PC-3 (cell line): Measurements from ENCODE around the gene RPL7L1.

Experiments
- EZH2 ChIP-seq: fragments of 300-600 bp; sonication (generic); IDR thresholded peaks from one replicate; pipeline ENCODE4 v1.6.1; 2017; ENCODE audit warnings: antibody characterized with exemption, mild to moderate bottlenecking, low read length; ENCODE audit not compliant: unreplicated experiment
- TF ChIP-seq, protein P1 (sequence below): fragments of 300-600 bp; sonication (generic); conservative IDR thresholded peaks from 2 replicates; pipeline ENCODE4 v1.5.1; 2017; ENCODE audit warnings: antibody characterized with exemption, low read depth, mild to moderate bottlenecking, low read length

DNA sequence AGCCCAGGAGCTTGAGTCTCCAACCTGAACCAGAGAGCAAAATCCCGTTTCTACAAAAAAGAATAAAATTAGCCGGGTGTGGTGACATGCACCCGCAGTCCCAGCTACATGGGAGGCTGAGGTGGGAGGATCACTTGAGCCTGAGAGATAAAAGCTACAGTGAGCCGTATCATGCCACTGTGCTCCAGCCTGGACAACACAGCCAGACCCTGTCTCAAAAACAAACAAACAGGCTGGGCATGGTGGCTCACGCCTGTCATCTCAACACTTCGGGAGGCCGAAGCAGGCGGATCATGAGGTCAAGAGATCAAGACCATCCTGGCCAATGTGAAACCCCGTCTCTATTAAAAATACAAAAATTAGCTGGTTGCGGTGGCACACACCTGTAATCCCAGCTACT lies 25.1 kb downstream of the RPL7L1 start:
- TF ChIP-seq, protein P1, sequence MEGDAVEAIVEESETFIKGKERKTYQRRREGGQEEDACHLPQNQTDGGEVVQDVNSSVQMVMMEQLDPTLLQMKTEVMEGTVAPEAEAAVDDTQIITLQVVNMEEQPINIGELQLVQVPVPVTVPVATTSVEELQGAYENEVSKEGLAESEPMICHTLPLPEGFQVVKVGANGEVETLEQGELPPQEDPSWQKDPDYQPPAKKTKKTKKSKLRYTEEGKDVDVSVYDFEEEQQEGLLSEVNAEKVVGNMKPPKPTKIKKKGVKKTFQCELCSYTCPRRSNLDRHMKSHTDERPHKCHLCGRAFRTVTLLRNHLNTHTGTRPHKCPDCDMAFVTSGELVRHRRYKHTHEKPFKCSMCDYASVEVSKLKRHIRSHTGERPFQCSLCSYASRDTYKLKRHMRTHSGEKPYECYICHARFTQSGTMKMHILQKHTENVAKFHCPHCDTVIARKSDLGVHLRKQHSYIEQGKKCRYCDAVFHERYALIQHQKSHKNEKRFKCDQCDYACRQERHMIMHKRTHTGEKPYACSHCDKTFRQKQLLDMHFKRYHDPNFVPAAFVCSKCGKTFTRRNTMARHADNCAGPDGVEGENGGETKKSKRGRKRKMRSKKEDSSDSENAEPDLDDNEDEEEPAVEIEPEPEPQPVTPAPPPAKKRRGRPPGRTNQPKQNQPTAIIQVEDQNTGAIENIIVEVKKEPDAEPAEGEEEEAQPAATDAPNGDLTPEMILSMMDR = no peak
- TF ChIP-seq EZH2 = no peak
